Measurements from ENCODE around the gene NDST4. TPM values are rescaled to one million over a fixed set of nuclear protein-coding genes. Genes with fewer than 3 reads are reported as not detected.

NDST4 gene
- total and polyA plus RNA-seq, 2 of the 4 experiments (the other 2 are of a cell fraction): not detected

DNA sequence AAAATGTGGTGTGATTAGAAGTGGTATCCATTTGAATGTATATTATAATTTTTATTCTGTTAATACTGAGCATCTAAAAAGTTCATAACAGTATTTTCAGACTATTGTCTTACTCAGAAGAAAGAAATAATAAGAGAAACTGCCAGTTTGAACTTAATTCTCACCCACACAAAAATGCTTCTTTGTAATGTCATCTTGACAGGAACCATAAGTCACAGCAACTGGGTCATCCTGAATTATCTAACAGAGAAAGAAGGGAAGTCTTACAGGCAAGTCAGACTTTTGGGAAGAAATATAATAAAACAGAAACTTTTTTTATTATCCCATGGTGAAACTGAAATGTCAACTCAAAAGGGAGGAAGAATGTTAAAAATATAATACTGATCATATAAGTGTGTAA lies 83.1 kb downstream of the NDST4 start:
- no peak for DNase-seq

More for the DNA sequence above, 83.1 kb downstream of the NDST4 start:
- no peak overlapping the region for H3K4me3 ChIP-seq (ENCODE audit: insufficient read depth, low read depth, low read length)
- no peak overlapping the region for H4K5ac ChIP-seq (ENCODE audit: low read depth, low read length)
- dilution Hi-C loops (cut with HindIII; ENCODE audit: low sequenced_read_pairs, unreplicated experiment): no loop called here
- no peak overlapping the region for H2BK20ac ChIP-seq (ENCODE audit: low read depth, low read length)
- H3K14ac ChIP-seq (replicated peaks; ENCODE audit: low read depth, low read length): no peak overlapping the region
- no peak overlapping the region for H3K4me2 ChIP-seq (ENCODE audit: low read depth, low read length)
- H4K8ac ChIP-seq (ENCODE audit: low read depth in 2 of 2, low read length in 2 of 2): no peak overlapping the region
- no peak overlapping the region for H2AK5ac ChIP-seq (ENCODE audit: low read depth, low read length)
- H2AFZ ChIP-seq (replicated peaks; ENCODE audit: low read length, poor library complexity): no peak overlapping the region
- no peaks in the 10 kb centered on the region for H3K27me3 ChIP-seq (ENCODE audit: control insufficient read depth, insufficient read depth, low read length)
- H3K56ac ChIP-seq (ENCODE audit: extremely low read depth, insufficient read depth, low read length): no peak overlapping the region
- BruUV-seq (replicated peaks): no TSS peak
- no peak overlapping the region for H3K18ac ChIP-seq (ENCODE audit: low read depth, low read length)
- no peak for ATAC-seq (ENCODE audit: low read depth)
- intact Hi-C loops (cut with micrococcal nuclease): no loop called here
- no peaks in the 10 kb centered on the region for H3K9me3 ChIP-seq (ENCODE audit: control insufficient read depth, insufficient read depth, low read length)
- no peak overlapping the region for H3K9ac ChIP-seq (ENCODE audit: low read depth, low read length)
- no peak overlapping the region for H2BK120ac ChIP-seq (ENCODE audit: low read depth, low read length)
- no peak overlapping the region for H2BK15ac ChIP-seq (ENCODE audit: low read depth, low read length)
- no peaks in the 10 kb centered on the region for H3K4me1 ChIP-seq (ENCODE audit: control insufficient read depth, insufficient read depth, low read length)
- no peaks in the 10 kb centered on the region for H3K9me1 ChIP-seq (ENCODE audit: insufficient read depth, low read length)
- H3K79me1 ChIP-seq (ENCODE audit: low read depth in 1 of 2, low read length in 2 of 2): no peaks in the 10 kb centered on the region
- H4K91ac ChIP-seq (ENCODE audit: insufficient read depth, low read depth, low read length): no peak overlapping the region
- no peak for TF ChIP-seq CHD1 (IDR thresholded peaks at IDR 0.05; ENCODE audit: low read depth, low read length)
- no peak for TF ChIP-seq MXI1 (IDR thresholded peaks at IDR 0.05; ENCODE audit: borderline replicate concordance, low read depth, low read length)
- no peak for TF ChIP-seq BHLHE40 (IDR thresholded peaks at IDR 0.05; ENCODE audit: low read depth, low read length)
- TF ChIP-seq POLR2A (IDR thresholded peaks at IDR 0.05; ENCODE audit: low read depth, low read length): no peak
- TF ChIP-seq CTCF (conservative IDR thresholded peaks at IDR 0.05; ENCODE audit: low read depth, low read length): no peak
- no peak for TF ChIP-seq RCOR1 (IDR thresholded peaks at IDR 0.05; ENCODE audit: insufficient replicate concordance, low read length)
- TF ChIP-seq RFX5 (IDR thresholded peaks at IDR 0.05; ENCODE audit: low read depth, low read length): no peak
- TF ChIP-seq NFE2L2 (IDR thresholded peaks at IDR 0.05; ENCODE audit: low read depth, low read length): no peak
- no peak for TF ChIP-seq FOS (IDR thresholded peaks at IDR 0.05; ENCODE audit: low read depth, low read length)
- no peak for TF ChIP-seq CEBPB (IDR thresholded peaks at IDR 0.05; ENCODE audit: low read depth, low read length)
- TF ChIP-seq, protein P1, sequence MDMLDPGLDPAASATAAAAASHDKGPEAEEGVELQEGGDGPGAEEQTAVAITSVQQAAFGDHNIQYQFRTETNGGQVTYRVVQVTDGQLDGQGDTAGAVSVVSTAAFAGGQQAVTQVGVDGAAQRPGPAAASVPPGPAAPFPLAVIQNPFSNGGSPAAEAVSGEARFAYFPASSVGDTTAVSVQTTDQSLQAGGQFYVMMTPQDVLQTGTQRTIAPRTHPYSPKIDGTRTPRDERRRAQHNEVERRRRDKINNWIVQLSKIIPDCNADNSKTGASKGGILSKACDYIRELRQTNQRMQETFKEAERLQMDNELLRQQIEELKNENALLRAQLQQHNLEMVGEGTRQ (IDR thresholded peaks at IDR 0.05; ENCODE audit: low read depth, low read length): no peak
- TF ChIP-seq, protein P2, sequence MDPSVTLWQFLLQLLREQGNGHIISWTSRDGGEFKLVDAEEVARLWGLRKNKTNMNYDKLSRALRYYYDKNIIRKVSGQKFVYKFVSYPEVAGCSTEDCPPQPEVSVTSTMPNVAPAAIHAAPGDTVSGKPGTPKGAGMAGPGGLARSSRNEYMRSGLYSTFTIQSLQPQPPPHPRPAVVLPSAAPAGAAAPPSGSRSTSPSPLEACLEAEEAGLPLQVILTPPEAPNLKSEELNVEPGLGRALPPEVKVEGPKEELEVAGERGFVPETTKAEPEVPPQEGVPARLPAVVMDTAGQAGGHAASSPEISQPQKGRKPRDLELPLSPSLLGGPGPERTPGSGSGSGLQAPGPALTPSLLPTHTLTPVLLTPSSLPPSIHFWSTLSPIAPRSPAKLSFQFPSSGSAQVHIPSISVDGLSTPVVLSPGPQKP (IDR thresholded peaks at IDR 0.05; ENCODE audit: borderline replicate concordance, low read depth, low read length): no peak
- no peak for TF ChIP-seq MAFK (IDR thresholded peaks at IDR 0.05; ENCODE audit: low read depth, low read length)
- no peaks in the 10 kb centered on the region for H4K20me1 ChIP-seq (ENCODE audit: insufficient read depth, low read length)
- ChIA-PET CTCF (no interaction called here), POLR2A (ENCODE audit: unreplicated experiment) (no interaction called here)
- in situ Hi-C loops (cut with MboI; ENCODE audit: low sequenced_read_pairs): no loop called here
- H2AK9ac ChIP-seq (replicated peaks; ENCODE audit: low read depth, low read length, poor library complexity): no peak overlapping the region
- no peak overlapping the region for H3K27ac ChIP-seq (ENCODE audit: insufficient read depth, low read length)
- no peak overlapping the region for H2BK5ac ChIP-seq (ENCODE audit: low read depth, low read length, poor library complexity, severe bottlenecking)
- H3K23ac ChIP-seq (ENCODE audit: low read depth, low read length): no peak overlapping the region
- H3K36me3 ChIP-seq (ENCODE audit: control insufficient read depth, insufficient read depth, low read length): no peaks in the 10 kb centered on the region
- H3K4ac ChIP-seq (ENCODE audit: low read depth, low read length): no peak overlapping the region
